ENCODE measurements around the gene TM4SF5.

Gene TM4SF5

GRCh38 chr17:4747847-4748246, 23.8 kb upstream of the TM4SF5 start:
- DNase-seq (ENCODE audit: low read depth in 2 of 2): no peak

GRCh38 chr17:4748686-4749085, 23.0 kb upstream of the TM4SF5 start:
- no peak for DNase-seq (ENCODE audit: low read depth in 2 of 2)

GRCh38 chr17:4750606-4751005, 21.1 kb upstream of the TM4SF5 start:
- DNase-seq (ENCODE audit: low read depth in 2 of 2): no peak

GRCh38 chr17:4751932-4752331, 19.8 kb upstream of the TM4SF5 start:
- no peak for DNase-seq (ENCODE audit: low read depth in 2 of 2)

DNA sequence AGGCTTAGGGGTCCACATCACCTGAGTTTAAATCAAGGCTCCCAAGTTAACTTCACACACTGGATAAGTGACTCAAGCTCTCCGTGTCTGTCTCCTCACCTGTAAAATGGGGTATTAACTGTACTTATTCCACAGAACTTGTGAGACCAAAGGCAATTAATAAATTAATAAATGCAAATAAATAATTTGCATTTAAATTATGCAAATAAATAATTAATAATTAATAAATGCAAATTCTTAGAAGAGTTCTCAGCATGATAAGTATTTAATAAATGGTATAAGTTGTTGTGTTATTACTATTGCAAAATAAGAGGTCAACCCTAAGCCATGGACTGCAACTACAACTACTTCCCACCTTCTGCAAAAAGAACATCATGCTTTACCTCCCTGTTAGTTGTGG, 18.3 kb upstream of the TM4SF5 start:
- no peak for DNase-seq (ENCODE audit: low read depth in 2 of 2)

GRCh38 chr17:4759776-4760236, 11.9 kb upstream of the TM4SF5 start:
- DNase-seq (ENCODE audit: low read depth in 2 of 2): no peak

DNA sequence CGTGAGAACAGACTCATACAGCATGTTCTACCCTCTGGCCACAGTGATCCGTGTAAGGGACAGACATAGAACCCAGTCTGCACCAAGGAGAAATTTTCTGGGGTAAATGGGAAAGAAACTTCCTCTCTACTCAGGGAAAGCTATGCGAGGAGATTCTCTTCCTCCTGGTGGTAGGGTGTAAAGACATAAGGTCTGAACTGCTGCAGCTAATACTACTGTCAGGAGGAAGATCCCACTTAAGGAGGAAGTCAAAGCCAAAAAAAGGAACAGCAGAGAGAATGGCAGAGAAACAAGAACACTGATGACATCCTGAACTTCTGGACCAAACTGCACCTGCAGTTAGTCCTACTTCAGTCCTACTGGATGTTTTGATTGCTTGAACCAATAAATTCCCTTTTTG, 7.1 kb upstream of the TM4SF5 start:
- DNase-seq (ENCODE audit: low read depth in 2 of 2): no peak

DNA sequence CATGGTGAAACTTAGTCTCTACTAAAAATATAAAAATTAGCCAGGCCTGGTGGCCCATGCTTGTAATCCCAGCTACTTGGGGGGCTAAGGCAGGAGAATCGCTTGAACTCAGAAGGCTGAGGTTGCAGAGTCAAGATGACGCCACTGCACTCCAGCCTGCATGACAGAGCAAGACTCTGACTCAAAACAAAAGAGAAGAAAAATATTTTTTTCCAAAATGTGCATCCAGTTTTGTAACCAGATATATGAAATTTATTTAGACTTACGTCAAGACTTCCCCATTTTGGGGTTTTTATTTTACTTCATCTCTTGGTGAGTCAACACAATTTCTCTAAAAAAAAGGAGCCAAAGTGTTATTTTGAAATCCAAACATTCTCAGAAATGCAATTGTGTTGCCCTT, 5.5 kb upstream of the TM4SF5 start:
- DNase-seq (ENCODE audit: low read depth in 2 of 2): no peak

- no peak for DNase-seq (ENCODE audit: low read depth in 2 of 2)
These were observed 5.0 kb upstream of the TM4SF5 start for GRCh38 chr17:4766723-4767122.

DNA sequence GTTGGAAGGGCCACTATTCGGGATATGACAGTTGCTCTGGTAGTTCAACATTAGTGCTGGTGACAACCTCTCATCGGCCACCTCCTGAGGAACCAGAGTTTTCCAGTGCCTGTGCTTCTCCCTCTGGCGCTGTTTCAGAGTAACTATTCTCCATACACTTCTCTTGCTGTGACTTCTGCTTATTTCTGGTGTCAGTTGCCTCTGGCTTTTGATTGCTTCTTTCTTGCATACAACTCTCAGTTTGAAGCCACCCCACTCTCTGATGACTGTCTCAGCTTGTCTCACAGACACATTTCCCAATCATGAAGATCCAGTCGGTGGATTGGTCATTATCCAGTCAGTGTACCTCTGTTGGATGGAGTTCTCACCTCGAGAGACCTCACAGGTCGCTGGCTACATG, 3.4 kb upstream of the TM4SF5 start:
- no peak for DNase-seq (ENCODE audit: low read depth in 2 of 2)

DNA sequence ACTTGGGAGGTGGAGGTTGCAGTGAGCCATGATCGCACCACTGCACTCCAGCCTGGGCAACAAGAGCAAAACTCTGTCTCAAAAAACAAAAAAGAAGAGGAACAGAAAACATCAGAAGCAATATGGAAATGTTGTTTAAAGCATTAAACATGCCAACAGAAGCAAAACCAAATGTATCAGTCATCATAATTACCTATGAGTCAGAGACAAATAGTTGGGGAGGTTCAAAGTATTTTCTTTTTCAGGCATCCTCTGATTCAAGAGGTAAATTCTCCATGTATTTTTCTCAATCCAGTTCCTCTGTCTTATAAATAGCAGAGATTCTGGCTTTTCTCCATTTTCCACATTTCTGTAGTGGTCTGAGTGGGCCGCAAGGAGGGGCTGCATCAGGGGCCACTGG, 2.1 kb upstream of the TM4SF5 start:
- no peak for DNase-seq (ENCODE audit: low read depth in 2 of 2)

- no peak for DNase-seq (ENCODE audit: low read depth in 2 of 2)
These were observed 538 bp downstream of the TM4SF5 start for GRCh38 chr17:4772235-4772613.

DNA sequence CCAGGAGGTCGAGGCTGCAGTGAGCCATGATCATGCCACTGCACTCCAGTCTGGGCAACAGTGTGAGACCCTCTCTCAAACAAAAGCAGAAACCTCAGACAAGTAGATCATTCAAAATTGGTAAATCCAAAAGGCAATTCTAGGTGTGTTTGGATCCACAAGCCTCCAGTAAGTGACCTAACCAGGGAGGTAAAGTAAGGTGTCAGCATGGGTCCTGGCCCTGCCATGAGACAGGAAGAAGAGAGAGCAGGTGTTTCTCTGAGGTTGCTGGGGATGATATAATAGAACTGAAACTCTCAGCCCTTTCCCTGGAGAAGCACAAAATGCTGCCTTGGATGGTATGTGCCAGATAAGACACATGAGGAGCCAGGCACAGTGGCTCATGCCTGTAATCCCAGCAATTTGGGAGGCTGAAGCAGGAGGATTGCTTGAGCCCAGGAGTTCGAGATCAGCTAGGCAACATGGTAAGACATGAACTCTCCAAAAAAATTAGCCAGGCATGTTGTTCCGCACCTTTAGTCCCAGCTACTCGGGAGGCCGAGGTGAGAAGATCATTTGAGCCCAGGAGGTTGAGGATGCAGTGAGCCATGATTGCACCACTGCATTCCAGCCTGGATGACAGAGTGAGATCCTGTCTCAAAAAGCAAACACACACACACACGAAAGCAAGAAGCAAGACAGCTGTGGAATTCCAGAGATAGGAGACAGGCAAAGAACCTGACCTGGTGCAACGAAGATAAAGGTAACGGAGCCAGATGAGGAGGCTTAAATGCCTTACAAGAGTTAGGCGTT, 6.5 kb downstream of the TM4SF5 start:
- DNase-seq (ENCODE audit: low read depth in 2 of 2): no peak

- DNase-seq (ENCODE audit: low read depth in 2 of 2): no peak
These were observed 8.8 kb downstream of the TM4SF5 start for GRCh38 chr17:4780325-4780955.

DNA sequence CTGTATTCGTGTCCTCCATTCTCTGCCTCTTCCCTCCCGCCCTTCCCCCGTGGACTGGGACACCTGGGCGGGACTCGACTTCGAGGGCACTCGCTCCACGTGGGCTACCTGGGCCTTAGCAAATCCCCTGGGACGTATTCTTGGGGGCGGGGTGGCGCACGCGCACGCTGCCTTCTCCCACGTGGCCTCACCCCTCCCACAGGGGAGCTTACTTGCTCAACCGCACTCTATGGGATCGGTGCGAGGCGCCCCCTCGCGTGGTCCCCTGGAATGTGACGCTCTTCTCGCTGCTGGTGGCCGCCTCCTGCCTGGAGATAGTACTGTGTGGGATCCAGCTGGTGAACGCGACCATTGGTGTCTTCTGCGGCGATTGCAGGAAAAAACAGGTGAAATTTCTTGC, 11.0 kb downstream of the TM4SF5 start:
- no peak for DNase-seq (ENCODE audit: low read depth in 2 of 2)

- no peak for DNase-seq (ENCODE audit: low read depth in 2 of 2)
These were observed 13.8 kb downstream of the TM4SF5 start for GRCh38 chr17:4785311-4786105.

GRCh38 chr17:4786106-4786511, 14.4 kb downstream of the TM4SF5 start, which contains the start of gene VMO1:
TSS of gene VMO1 (minus strand) at chr17:4786364. CDS start at chr17:4786352, 12 bp downstream.
- DNase-seq (ENCODE audit: low read depth in 2 of 2): no peak

GRCh38 chr17:4786516-4786915, 14.8 kb downstream of the TM4SF5 start:
- DNase-seq (ENCODE audit: low read depth in 2 of 2): no peak

- no peak for DNase-seq (ENCODE audit: low read depth in 2 of 2)
These were observed 16.6 kb downstream of the TM4SF5 start for GRCh38 chr17:4788159-4788806.

- DNase-seq (ENCODE audit: low read depth in 2 of 2): no peak
These were observed 17.4 kb downstream of the TM4SF5 start, which contains the start of gene GLTPD2 for GRCh38 chr17:4788807-4789700. TSS of gene GLTPD2 (plus strand) at chr17:4788964. CDS start at chr17:4789012, 48 bp downstream.

GRCh38 chr17:4789701-4789950, 17.9 kb downstream of the TM4SF5 start:
- no peak for DNase-seq (ENCODE audit: low read depth in 2 of 2)
